ENCODE measurements around the gene LCK. TPM values are rescaled to one million over a fixed set of nuclear protein-coding genes. Genes with fewer than 3 reads are reported as not detected.
A peak's percentile ranks its signal among the peaks of the same experiment; 100 is the strongest.

Gene LCK
- total and polyA plus RNA-seq, 10 of the 15 experiments (the other 5 are each of a cell fraction or from before 2014, with no cell fraction given) = 31.5 to 173 (median 119) TPM

- no peak for TF ChIP-seq HSF1 (IDR thresholded peaks at IDR 0.05; ENCODE audit: low read depth, low read length)
- no peak for TF ChIP-seq CHD1 (IDR thresholded peaks at IDR 0.05; ENCODE audit: low read depth, low read length)
- TF ChIP-seq MYC (IDR thresholded peaks at IDR 0.05; ENCODE audit: insufficient read depth, insufficient read length, insufficient replicate concordance, low read length, severe bottlenecking) = no peak
- no peak for TF ChIP-seq PRDM15 (CRISPR knock-in tag; IDR thresholded peaks at IDR 0.05)
- TF ChIP-seq CBX5 (IDR thresholded peaks at IDR 0.05; ENCODE audit: low read depth) = no peak
- TF ChIP-seq REST (IDR thresholded peaks at IDR 0.05; ENCODE audit: low read depth, low read length) = no peak
- TF ChIP-seq MAX (IDR thresholded peaks at IDR 0.05; ENCODE audit: low read depth, low read length) = peak; percentile 39
- TF ChIP-seq EP300 (IDR thresholded peaks at IDR 0.05; ENCODE audit: borderline replicate concordance in 1 of 2, control insufficient read depth in 1 of 2, low read depth in 2 of 2, low read length in 2 of 2) = no peak
- no peak for TF ChIP-seq ELK1 (IDR thresholded peaks at IDR 0.05; ENCODE audit: low read depth, low read length)
- no peak for TF ChIP-seq HDAC2 (IDR thresholded peaks at IDR 0.05)
- TF ChIP-seq TCF3 (IDR thresholded peaks at IDR 0.05; ENCODE audit: borderline replicate concordance, insufficient read depth, low read depth, low read length) = no peak
- no peak for TF ChIP-seq BCL11A (IDR thresholded peaks at IDR 0.05; ENCODE audit: low read depth, low read length)
- TF ChIP-seq NBN (IDR thresholded peaks at IDR 0.05) = 0 out of 2 replicates have a peak, but pooled peaks have one; percentile 62
- no peak for TF ChIP-seq FOS (IDR thresholded peaks at IDR 0.05; ENCODE audit: borderline replicate concordance, extremely low read depth, insufficient read length)
- peak; percentile 48; the same call in 2 of the 3 replicates for TF ChIP-seq POU2F2 (IDR thresholded peaks at IDR 0.05; ENCODE audit: borderline replicate concordance, low read depth, low read length)
- peak; percentile 77 for TF ChIP-seq SIN3A (IDR thresholded peaks at IDR 0.05; ENCODE audit: low read depth, low read length)
- TF ChIP-seq POLR2AphosphoS5 (IDR thresholded peaks at IDR 0.05; ENCODE audit: low read length) = peak; percentile 71
- TF ChIP-seq SREBF1 (IDR thresholded peaks at IDR 0.05; ENCODE audit: low read length) = no peak
Measured at GRCh38 chr1:32205401-32206370, 45.4 kb upstream of the LCK start, which contains the start of gene IQCC (continued).
